Stimulated activated CD4-positive, alpha-beta T cell treated with anti-CD3 and anti-CD28 coated beads, Interleukin-15, amount 100 ng/mL, for 24 hours (primary cell): ENCODE data around the gene GRPEL2.

Experiments used
- DNase-seq: peaks from one replicate; pipeline ENCODE4 v3.0.0-alpha.2; 2020

Gene GRPEL2

GRCh38 chr5:149402291-149402690 is 57.0 kb downstream of the GRPEL2 start:
- DNase-seq: no peak
